CD4-positive, alpha-beta T cell treated with Interleukin-17A for 1 hour (primary cell): ENCODE measurements around the gene NYAP2.

Experiments
- DNase-seq: peaks from one replicate; pipeline ENCODE4 v3.0.0-alpha.2; 2020

NYAP2 gene

DNA sequence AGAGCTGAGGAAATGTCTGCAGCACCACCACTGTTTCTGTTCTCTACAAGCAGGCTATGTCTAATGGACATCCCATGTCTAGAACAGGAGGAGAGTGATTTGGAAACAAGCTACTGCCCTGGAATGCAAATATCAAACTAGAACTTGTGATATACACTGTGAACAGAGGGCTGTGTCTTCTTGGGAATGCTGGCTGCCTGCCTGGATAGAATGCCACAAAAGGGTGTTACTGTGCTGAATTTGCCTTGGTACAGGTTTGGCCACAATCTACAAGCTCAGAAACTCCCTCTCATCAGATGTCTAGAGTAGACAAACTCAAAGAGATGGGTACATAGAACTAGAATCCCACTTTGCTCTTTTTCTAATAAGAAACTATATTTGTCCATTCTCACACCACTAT is 170.5 kb downstream of the NYAP2 start:
- DNase-seq: no peak

DNA sequence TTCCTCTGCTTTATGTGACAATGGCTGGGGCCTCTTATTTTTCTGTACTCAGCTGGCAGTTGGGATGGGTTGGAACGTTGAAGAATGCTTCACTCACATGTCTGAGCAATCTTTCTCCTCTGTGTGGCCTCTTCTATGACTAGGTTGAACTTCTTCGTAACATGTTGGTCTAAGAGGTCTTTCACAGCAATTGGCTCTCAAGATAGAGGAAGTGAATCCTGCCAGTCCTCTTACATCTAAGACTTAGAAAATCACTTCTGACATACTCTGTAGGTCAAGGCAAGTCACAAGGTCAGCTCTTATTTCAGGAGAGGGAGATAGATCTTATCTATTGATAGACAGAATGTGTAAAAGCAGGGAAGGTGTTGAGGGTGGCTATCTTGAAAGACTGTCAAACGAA is 174.1 kb downstream of the NYAP2 start:
- DNase-seq: no peak

GRCh38 chr2:225574582-225575138 is 175.2 kb downstream of the NYAP2 start:
- no peak for DNase-seq

DNA sequence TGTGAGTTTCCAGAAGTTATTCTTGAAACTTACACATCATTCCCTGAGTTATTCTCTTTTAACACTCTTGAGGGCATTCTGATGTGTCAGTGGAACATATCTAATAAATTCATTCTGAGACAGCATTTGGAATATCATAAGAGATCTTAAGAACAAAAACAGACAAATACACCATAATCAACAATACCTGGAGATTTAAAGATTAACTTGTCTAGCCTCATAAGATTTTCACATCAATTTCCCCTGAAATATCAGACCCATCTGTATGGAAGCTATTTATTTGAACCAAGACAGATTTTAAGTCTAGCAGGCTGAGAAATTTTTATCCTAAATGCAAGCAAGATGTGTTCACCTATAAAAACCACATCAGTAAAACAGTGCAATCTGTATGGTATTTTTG is 181.6 kb downstream of the NYAP2 start:
- no peak for DNase-seq

DNA sequence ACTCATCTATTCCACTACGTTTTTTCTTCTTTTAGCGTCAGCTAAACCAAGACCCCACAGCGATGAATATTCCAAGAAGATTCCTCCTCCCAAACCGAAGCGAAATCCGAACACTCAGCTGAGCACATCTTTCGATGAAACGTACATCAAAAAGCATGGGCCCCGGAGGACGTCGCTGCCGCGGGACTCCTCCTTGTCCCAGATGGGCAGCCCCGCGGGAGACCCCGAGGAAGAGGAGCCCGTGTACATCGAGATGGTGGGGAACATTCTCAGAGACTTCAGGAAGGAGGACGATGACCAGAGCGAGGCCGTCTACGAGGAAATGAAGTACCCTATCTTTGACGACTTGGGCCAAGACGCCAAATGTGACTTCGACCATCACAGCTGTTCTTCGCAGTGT is 182.4 kb downstream of the NYAP2 start:
- no peak for DNase-seq

- DNase-seq: no peak
Observed at GRCh38 chr2:225582355-225583116, 183.0 kb downstream of the NYAP2 start.

- no peak for DNase-seq
Observed at GRCh38 chr2:225584796-225585195, 185.3 kb downstream of the NYAP2 start.

DNA sequence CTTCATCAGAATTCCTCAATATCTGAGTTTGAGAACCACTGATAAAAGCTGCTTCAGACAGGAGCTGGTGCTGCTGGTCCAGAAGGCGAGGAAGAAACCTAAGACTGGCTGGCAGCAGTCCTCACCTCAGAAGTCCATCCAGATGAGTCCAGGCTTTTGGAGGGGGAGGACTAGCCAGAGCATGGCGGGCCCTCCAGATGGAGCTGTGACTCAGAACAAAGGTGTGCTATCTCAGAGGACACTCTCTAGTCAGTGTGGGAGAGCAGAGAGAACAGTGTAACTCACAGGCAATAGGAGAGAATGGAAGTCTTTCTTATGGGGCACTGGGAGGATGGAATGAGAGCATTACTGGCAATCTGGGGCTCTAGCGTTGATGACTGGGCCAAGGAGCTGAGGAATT is 191.4 kb downstream of the NYAP2 start:
- DNase-seq: no peak

GRCh38 chr2:225597911-225598310 is 198.4 kb downstream of the NYAP2 start:
- DNase-seq: no peak

DNA sequence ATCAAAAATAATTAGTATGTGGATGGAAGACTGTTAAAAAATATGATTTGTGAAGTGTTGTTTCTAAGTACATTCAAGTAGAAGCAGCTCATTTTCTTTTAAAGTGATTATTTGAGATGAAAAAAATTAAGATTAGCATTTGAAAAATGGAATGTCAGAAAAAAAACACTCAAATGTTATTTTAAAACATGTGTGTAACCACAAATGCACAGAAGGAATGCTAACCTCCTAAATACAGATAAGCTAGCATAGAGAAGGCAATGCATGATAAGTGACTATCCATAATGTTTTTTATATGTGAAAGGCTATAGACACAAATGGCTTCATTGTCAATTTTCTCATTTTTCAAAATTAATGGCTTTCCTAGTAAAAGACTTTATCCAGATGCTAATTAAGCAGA is 198.9 kb downstream of the NYAP2 start:
- no peak for DNase-seq

DNA sequence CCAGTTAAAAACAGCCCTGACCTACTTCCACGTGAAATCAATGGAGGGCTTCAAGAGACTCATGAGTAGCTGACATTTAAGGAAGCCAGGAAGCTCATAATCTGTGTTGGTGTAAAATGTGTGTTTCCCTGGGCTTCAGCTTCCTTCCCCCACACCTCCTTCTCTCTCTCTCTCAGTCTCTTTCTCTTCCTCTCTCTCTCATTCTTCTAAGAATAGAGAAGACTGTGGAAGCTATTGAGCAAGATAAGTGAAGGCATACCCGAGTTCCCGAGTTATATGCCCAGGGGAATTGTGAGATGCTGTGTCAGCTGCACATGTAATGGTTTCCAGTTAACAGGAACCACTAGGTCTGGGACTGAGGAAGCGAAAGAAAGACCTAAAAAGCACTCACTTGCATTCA is 199.4 kb downstream of the NYAP2 start:
- no peak for DNase-seq

GRCh38 chr2:225599856-225600255 is 200.3 kb downstream of the NYAP2 start:
- no peak for DNase-seq

- no peak for DNase-seq
Observed at GRCh38 chr2:225600444-225600843, 200.9 kb downstream of the NYAP2 start.

DNA sequence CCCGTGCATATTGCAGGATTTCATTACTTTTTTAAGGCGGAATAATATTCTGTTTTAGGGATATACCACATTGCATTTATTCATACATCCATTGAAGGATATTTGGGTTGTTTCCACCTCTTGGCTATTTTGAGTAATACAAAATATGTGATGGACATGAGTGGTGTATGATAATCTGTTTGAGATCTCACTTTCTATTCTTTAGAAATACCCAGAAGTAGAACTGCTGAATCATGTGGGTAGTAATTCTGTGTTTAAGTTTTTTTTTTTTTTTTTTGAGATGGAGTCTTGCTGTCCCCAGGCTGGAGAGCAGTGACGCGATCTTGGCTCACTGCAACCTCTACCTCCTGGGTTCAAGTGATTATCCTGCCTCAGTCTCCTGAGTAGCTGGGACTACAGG is 201.4 kb downstream of the NYAP2 start:
- no peak for DNase-seq

DNA sequence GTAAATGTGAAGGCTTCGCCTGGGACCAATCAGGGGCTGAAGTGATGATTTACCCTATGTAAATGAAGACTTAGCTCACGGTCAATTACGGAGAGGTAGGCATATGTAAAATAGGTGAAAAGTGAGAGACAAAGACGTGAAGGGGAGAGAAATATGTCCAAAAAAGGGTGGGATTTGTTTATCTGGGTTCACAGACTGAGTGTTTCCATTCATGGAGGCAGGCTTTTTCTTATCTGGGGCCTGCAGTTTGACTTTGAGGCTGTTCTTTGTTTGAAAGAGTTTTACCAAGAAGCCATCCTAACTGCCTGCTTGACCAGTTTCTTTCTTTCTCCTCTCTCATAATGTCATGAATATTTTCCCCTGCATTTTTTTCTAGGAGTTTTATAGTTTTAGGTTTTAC is 202.7 kb downstream of the NYAP2 start:
- no peak for DNase-seq

- DNase-seq: no peak
Observed at GRCh38 chr2:225608136-225608535, 208.6 kb downstream of the NYAP2 start.

DNA sequence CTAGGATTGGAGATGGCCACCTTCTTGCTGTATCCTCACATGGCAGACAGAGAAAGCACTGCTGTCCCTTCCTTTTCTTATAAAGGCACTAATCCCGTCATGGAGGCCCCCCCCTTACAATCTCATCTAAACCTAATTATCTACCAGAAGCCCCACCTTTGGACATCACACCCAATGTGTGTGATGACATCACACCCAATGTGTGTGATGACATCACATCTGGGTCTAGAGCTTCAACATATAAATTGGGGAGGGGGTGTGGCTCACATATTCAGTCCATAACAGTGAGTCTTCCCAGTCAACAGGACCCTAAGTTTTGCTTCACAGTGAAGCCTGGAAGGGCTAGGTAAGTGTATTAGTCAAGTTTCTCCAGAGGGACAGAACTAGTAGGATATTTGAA is 213.1 kb downstream of the NYAP2 start:
- no peak for DNase-seq

- DNase-seq: no peak
Observed at GRCh38 chr2:225614915-225615314, 215.4 kb downstream of the NYAP2 start.

GRCh38 chr2:225615514-225615913 is 216.0 kb downstream of the NYAP2 start:
- no peak for DNase-seq

DNA sequence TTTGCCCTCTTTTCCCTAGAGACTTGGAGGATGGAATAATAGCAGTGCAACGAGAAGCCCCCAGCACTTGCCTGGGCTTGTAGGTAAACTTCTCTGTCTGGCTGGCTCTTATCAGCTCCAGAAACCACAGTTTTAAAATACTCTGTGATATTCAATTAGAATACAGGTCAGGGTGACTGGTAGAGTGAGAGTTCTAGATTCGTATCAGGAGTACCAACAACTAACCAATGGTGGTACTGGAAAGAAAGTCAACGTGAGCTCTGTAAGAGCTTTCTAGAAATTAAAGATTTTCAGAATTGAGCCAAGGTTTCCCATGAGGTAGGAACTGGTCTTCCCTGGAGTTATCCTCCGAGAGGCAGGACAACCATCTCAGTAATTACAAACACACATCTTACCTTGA is 216.9 kb downstream of the NYAP2 start:
- DNase-seq: no peak

DNA sequence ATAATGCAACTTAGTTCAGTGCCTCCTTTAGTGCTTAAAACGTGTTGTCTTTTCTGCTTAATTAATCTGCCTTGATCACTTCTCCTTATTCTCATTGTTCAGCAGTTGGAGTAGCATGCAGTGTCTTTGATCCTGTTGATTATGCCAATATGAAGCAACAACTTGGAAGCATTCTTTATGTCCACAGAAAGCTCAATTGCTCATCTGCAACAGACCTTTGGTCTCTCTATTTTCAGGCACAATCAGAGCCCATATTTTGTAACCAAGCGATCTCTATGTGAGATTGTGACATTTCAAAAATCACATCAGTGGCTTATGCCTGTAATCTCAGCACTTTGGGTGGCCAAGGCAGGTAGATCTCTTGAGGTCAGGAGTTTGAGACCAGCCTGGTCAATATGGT is 217.3 kb downstream of the NYAP2 start:
- no peak for DNase-seq

DNA sequence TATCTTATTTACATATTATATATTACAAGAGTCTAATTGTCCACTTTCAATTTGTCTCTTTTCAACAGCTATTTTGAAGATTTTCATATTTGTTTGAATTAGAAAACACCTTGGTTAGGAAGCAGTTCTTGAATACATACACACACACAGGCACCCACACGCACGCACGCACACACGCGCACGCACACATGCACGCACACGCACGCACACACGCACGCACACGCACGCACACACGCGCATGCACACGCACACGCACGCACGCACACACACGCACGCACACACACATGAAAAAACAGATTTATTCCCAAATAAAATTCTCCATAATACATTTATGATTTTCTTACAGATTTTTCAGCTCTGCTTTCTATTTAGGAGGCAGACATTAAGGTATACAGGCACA is 220.7 kb downstream of the NYAP2 start:
- no peak for DNase-seq

DNA sequence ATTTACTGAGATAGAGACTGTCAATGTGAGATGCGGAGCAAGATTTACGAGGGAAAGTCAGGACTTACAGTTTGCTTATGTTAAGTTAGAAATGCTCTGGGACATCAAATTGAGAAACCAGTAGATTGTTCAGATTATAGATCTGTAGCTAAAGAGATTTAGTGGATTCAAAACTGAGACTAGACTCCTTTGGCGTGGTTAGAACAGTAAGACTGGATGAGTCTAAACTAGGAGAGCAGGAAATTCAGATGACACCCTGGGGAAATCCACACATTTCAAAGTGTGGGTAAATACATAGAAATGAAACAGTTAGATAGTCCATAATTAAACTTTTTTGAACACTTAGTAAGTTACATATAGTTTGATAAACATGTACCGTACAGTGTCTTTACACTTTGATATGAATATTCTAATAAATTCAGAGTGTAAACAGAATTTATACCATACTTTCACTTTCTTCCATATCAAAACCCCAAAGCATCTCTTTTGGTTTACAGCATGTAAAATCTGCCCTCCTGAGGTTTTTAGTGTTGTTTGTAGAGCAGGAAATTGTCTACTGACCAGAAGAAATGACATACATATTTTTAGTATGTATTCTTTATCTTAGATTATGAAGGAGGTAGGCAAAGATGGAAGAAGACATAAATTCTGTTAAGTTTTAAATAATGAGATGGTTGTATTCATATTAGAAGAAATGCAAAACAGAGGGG is 231.5 kb downstream of the NYAP2 start:
- DNase-seq: no peak

DNA sequence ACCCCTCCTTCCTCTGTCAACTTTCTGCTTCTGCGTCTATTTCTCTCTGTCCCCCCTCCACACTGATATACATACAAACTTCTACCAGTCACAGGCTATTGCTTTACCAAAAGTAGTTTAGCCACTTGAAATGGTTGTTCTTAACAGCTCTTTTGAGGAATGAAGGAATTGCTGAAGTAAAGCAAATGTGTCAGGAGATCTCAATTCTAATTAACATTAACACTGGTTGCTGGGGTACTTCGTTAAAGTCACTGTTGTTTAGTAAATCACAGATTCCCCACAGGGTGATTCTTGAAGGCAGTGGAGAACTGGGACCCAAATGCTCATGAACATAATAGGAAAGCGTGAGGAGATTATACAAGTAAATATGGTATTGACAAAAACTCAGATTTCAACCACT is 232.8 kb downstream of the NYAP2 start:
- DNase-seq: no peak

DNA sequence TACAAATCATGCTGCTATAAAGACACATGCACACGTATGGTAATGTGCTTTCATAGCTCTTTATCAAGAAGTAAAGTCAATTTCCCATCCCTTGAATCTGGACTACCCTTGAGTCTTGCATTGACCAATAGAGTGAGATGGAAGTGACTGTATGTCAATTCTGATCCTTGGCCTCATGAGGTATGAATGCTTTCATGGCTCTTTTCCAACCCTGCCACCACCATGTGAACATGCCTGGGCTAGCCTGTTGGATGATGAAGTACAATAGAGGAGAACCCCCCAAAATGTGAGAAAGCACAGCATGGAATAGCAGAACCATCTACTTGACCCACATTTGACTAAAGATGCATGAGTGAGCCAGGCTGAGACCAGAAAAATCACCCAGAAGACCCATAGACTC is 237.0 kb downstream of the NYAP2 start:
- no peak for DNase-seq
